Dermis blood vessel endothelial cell (primary cell): ENCODE measurements around the gene EPHB3. TPM values are rescaled to one million over a fixed set of nuclear protein-coding genes. Genes with fewer than 3 reads are reported as not detected.

Source experiments
- DNase-seq: peaks from one replicate; pipeline ENCODE4 v3.0.0; 2010
- total RNA-seq: library from RNA; depleted of rRNA; stranded (reverse); fragments of >200 nt; gene quantifications from 2 replicates; pipeline ENCODE4 v1.2.3, GENCODE V29; 2014

The EPHB3 gene
- total RNA-seq, 1 donor from 2014 or later, result under 0.01 TPM

DNA sequence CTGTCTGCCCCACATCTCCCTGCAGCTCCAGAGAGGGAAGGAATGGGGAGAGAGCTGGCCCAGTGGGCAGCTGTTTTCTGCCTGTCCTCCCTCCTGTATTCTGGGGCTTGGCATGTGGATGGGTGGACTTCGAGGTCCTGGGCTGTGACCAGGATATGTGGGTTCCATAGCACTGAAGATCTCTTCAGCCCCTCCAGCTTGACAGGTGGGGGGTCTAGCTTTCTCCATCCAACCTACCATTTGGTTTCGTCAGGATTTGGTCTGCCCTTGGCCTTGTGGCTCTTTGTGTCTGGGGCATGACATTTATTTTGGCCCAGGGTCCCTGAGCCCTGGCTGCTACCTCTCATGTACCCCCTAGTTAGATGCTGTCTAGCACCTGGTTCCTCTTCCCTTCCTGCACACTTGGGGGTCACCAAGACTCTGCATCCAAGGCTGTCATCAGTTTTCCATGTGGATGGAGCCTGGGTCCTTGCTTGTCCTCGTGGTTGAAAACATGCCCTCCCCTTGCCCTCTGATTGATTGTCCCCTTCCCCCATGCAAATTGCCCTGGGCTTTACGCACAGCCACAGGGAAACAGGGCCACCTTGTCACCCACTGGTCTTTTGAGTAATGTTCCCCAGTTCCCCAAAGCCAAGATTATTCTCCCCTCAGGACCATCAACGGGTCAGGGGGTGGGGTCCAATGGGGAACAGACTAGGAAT lies 3.2 kb downstream of the EPHB3 start:
- no peak for DNase-seq

DNA sequence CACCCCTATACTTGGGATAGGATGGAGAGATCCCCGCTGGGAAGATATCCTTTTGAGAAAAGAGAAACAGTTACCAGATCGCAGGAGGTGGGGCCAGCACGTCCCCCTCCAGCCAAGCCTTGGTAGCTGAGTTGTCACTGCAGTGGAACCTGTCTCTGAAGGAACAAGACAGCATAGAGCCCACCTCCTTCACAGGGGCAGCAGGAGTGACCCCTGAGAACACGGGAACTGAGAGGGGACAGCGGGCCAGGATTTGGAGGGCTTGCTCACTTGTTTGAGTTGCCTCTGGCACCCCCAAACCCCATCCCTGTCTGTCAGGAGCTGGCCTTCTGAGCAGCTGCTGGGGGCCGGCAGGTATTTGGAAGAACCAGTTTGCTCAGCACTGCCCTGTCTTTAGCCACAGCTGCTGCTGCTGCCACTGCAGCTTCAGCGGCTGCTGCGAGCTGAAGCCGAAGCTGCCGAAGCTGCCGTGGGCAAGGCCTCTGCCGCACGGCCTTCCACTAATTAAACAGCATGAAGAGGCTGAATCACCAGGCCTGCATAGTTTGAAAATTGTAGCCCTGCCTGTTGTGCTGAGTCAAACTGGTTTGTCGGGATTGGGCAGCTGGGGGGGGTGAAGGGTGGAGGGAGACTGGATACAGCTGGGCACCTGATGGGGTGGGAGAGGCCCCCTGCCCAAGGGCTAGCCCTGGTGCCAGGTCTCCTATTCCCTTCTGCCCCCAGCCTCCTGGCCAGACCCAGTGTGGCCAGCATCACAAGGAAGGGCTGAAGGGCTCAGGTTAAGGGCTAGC lies 4.0 kb downstream of the EPHB3 start:
- DNase-seq, result no peak

DNA sequence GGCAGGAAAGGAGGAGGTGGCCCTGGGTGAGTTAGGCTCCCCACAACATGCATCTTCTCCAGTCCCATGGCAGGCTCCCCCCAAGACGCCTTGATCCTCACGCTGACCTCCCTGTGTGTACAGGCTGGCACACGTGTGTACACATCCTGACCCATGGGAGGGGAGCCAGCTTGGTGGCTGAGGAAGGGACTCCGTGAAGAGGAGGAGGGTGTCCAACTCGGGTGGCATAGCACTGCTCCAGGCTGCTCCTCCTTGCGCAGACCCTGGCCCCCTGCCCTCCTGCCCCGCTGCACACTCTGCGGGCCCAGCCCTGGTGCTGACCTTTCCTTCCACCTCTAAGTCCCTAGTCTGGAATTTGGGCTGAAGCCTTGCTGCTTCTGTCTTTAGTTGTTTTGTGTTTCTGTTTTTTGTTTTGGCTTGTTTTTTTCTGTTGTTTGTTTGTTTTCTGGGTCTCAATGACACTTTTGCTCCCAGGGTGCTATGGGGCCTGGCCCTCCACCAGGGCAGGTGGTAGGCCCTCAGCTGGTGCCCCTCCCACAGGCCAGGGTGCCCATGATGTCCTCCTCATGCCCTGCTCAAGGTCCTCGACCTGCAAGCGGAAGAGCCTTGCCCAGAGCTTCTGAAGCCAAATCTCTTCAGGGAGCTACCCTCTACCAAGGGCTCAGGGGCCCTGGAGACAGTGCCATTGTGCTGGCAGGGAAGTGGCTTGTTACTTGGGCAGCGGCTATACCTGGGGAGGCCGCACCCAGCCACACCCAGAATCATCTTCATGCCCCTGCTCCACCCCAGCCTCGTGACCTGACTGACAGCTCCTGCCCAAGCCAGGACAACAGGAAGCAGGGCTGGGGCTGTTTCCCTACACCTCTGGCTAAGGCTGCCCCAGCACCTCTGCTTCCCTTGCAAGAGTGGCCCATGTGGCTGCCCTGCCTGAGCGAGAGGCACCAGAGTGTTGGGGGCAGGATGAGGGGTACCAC lies 5.1 kb downstream of the EPHB3 start:
- no peak for DNase-seq

DNA sequence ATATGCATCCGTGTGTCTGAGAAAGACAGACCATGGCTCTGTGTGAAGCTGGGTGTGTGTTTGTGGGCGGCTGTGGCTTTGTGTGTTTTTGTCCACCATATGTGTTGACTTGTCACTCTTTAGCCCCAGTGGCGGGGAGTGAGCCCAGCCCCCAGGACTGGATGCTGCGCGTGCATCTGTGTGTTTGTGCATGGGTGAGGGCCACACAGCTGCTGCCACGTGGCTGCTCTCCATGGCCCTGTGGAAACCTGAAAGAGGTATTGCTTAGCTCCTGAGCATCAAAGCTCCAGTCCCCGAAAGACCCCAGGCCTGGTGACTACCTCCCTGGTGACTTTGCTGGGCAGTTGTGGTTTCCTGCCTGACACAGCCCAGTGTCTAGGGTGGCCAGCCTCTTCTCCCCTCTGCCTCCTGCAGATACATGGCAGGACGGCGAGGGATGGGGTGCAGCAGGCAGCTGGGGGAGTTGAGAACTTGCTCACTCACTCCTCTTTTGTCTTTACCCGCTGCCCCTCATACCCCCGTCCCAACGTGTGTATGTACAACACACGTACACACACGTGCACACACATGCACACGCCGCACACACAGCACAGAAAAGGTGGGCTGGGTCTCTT lies 6.5 kb downstream of the EPHB3 start:
- no peak for DNase-seq

DNA sequence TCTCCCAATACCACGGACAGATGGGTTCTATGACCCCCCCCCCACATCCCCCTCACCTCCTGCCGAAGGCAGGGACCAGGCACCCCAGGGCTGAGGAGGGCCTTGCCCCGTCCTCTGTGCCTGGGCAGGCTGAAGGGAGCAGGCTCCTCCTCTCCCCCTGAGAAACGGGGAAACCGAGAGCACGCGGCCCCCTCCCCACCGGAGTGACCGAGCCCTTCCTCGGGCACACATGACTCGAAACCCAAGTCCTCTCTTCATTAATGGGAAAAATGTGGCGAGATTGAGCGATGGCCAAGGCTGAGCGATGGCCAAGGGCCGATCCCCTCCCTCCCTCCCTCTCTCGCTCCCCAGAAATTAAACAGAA lies 7.0 kb downstream of the EPHB3 start:
- DNase-seq, result no peak

DNA sequence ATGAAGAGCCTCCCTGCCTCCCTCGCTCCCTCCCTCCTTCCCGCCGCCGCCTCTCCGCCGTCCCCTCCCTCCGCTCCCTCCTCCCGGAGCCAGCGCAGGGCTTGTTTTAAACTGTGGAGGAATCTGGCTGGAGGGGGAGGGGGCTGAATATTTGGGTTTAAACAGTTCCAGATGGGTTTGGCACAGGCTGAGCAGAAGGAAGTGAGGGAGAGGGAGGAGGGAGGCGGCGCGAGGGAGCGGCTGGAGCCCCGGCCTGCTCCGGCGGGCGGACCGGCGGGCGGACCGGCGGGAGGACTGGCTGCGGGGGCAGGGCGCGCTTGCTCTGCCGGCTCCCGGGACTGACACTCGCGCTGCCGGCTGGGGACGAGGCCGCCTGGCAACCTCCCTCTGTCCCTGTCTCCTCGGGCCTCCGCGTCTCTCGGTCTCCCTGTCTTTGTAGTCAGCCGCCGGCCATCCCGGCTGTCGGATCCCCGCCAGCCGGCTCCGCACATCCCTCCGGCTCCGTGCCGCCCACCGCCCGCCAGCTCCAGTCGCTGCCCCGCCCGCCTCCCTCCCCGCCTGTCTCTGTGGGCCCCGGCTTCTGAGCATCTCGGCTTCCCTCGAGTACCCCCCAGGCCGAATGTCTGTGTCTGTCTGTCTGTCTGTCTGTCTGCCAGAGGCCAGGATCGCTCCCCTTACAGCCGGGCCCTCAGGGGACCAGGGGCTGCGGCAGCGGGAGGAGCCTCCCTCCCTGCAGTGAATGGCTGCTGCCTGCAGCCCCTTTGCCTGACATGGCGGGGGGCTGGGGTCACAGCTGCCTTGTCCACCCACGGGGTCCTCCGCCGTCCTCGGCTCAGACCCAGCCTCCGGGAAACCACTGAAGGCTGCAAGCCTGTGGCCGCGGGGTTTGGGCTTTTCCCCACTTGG lies 7.6 kb downstream of the EPHB3 start:
- DNase-seq, result peak; percentile 19

DNA sequence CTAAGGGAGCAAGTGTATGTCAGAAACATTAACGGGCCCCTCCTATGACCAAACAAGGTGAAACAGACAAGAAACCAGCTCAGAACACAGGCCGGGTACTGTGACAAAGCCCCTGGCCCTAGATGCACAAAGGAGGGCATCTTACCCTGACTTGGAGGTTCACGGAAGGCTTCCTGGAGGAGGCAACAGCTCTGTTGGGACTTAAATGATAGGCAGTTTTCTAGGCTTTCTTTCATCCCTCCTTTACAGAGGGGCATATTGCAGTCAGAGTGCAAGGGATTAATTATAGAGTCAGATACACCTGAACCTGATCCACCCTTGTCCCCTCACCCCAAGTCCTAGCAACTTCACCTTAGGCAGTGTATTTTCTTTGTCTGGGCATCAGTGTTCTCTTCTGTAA lies 8.4 kb downstream of the EPHB3 start:
- DNase-seq, result no peak

DNA sequence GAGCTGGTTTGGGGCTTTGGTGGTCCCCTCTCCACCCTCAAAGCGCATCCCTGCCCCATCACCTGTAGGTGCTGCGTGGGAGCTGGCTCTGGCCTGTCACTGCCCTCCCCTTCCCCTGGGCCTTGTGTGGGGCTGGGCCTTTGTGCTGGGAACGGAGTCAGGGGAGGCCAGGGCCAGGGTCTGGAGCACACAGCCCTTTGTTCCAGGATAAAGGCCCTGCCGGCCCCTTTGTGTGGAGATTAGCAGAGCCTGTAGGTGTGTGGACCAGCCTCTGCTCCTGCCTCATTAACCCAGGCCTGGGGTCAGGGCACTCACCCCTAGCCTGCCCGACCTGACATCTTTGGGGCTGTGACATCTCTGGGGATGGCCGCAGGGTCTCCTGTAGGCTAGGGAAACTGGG lies 8.9 kb downstream of the EPHB3 start:
- DNase-seq, result no peak

DNA sequence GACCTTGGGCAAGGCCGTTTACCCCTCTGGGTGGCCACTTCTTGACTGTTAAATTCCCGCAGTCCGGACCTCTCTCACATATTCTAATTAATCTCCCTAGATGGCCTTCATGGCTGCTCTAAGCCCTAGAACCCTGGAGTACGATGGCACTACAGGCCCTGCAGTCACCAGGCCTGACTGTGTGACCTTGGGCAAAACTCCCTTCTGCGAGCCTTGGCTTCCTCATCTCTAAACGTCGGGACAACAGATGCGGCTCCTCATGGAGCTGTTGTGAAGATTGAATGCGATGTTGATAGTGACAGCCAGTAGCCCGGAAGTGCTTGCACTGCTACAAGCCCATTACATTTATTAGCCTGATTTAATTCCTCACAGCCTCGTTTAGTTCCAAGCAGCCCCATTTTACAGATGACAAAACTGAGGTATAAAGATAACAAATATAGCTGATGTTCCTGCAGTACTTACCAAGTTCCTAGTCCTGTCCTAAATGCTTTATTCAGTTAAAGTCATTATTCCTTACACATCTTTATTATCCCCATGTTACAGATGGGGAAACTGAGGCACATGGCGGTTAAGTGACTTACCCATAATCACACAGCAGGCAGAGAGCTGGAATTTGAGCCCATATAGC lies 10.3 kb downstream of the EPHB3 start:
- no peak for DNase-seq

DNA sequence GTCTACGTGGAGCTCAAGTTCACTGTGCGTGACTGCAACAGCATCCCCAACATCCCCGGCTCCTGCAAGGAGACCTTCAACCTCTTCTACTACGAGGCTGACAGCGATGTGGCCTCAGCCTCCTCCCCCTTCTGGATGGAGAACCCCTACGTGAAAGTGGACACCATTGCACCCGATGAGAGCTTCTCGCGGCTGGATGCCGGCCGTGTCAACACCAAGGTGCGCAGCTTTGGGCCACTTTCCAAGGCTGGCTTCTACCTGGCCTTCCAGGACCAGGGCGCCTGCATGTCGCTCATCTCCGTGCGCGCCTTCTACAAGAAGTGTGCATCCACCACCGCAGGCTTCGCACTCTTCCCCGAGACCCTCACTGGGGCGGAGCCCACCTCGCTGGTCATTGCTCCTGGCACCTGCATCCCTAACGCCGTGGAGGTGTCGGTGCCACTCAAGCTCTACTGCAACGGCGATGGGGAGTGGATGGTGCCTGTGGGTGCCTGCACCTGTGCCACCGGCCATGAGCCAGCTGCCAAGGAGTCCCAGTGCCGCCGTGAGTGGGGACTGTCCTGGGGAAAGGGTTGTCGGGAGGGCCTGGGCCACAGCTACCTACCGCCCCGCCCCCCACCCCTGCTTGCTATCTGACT lies 11.2 kb downstream of the EPHB3 start:
- no peak for DNase-seq

DNA sequence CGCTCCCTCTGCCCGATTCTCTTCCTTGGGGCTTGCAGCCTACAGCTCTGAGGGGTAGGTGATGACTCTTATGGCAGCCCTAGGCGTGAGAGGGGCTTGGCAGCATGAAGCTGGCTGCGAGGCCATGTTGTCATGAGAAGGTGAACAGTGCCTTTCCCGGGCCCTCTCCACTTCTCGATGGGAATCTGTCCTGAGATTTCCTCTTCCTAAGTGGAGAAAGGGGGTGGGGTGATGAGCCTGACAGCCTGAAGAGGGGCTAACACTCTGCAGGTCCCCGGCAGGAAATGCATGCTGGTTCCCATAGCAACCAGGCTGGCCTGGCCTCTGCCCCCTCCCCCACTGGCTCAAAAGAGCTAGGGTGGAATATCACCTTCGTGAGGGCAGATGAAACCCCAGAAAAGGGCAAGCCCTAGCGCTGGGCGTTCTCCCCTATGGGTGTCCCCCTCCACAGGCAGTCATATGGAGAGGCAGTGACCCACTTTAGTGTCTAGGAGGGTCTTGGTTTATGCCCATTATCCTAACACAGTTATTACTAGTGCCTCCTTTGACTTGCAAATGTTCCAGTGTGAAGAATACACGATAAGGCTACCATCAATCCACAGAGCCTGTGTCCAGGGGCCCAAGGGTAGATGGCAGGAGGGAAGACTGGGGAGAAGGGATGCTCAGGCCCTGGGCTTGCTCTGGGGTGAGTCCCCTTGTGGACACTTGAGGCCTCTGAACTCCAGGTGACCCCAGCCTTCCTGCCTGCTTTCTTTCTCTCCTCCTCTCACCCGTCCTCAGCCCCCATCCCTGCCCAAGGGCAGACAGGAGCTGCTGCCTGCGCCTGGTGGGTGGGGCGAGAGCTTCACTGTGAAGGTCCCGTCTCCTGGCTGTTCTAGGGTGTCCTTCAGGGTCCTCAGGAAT lies 13.2 kb downstream of the EPHB3 start:
- no peak for DNase-seq

DNA sequence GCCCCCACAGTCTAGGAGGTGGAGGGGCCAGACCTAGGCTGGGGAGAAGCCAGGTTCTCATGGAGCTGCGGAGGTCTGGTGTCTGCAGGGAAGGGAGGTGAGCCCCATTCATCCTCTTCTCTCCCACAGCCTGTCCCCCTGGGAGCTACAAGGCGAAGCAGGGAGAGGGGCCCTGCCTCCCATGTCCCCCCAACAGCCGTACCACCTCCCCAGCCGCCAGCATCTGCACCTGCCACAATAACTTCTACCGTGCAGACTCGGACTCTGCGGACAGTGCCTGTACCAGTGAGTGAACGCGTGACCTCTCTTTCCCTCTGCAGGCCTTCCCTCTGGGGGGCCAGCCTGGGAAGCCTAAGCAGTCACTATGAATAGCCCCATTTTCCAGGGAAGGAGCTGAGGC lies 14.1 kb downstream of the EPHB3 start:
- no peak for DNase-seq

DNA sequence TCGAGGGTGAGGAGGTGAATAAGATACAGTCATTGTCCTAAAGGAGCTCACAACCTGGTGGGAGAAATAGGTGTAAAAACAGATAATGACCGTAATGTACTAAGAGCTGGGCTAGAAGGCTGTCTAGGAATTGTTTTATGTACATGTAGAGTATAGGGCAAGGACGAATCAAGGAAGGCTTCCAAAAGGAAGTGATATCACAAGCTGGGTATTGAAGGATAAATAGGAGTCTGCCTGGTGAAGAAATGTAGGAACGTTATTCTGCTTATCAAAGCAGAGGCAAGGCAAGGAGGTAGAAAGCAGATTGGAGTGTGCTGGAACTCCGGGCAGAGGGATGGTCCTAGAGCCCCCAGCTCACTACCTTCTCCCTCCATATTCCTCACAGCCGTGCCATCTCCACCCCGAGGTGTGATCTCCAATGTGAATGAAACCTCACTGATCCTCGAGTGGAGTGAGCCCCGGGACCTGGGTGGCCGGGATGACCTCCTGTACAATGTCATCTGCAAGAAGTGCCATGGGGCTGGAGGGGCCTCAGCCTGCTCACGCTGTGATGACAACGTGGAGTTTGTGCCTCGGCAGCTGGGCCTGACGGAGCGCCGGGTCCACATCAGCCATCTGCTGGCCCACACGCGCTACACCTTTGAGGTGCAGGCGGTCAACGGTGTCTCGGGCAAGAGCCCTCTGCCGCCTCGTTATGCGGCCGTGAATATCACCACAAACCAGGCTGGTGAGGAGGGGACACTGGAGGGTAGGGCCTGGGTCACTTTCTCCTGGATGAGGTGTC lies 15.1 kb downstream of the EPHB3 start:
- no peak for DNase-seq

DNA sequence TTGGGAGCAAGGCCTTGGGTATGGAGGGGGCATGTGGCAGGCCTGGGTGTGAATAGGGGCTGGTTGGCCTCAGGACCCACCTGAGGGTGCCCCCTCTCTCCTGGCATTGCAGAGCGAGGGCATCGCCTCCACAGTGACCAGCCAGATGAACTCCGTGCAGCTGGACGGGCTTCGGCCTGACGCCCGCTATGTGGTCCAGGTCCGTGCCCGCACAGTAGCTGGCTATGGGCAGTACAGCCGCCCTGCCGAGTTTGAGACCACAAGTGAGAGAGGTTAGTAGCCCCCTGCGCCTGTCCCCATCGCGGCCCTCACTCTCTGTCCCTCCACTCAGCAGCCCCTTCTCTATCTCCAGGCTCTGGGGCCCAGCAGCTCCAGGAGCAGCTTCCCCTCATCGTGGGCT lies 16.0 kb downstream of the EPHB3 start:
- no peak for DNase-seq

DNA sequence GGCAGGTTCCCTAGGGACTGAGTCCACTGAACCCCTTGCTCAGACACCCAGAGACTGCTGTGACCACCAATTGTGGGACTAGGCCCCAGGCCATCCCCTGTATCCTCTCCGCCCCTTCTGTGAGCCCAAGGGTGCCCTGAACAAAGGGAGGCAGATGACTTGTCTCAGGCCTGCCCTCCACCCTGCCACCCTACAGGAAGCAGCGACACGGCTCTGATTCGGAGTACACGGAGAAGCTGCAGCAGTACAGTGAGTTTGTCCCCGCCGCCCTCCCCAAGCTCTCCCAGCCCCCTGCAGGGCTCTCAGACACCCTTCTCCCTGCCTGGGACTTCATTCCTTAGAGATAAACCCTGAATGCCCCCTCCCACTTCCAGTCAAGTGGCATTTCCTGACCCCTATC lies 16.6 kb downstream of the EPHB3 start:
- no peak for DNase-seq

DNA sequence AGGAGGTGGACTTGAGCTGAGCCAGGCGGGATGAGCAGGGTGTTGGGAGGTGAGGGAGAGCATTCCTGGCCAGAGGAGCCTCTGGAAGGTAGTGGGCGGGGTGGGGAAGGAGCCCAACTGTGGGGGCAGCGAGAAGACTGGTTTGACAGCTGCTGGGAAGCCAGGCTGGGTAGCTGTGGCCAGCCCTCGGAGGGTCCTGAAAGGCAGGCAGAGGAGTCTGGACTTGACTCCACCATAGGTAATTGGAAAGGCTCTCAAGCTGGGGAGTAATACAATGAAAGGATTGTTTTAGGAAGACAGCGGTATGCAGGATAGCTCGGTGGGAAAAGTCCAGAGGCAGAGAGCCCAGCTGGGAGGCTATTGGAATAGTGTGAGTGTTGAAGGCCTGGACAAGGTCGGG lies 17.2 kb downstream of the EPHB3 start:
- DNase-seq, result no peak

DNA sequence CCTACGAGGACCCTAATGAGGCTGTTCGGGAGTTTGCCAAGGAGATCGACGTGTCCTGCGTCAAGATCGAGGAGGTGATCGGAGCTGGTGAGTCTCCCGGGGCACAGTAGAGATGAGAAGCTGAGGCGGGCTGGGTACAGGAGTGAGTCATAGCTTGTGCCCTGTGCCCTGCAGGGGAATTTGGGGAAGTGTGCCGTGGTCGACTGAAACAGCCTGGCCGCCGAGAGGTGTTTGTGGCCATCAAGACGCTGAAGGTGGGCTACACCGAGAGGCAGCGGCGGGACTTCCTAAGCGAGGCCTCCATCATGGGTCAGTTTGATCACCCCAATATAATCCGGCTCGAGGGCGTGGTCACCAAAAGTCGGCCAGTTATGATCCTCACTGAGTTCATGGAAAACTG lies 17.9 kb downstream of the EPHB3 start:
- DNase-seq, result no peak

DNA sequence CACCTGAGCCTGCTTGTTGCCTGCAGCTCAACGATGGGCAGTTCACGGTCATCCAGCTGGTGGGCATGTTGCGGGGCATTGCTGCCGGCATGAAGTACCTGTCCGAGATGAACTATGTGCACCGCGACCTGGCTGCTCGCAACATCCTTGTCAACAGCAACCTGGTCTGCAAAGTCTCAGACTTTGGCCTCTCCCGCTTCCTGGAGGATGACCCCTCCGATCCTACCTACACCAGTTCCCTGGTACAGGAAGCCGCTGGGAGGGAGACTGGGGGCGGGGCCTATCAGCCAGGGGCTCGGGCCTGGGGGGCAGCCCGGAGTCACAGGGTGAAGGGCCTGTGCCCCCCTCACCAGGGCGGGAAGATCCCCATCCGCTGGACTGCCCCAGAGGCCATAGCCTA lies 18.8 kb downstream of the EPHB3 start:
- DNase-seq, result no peak

DNA sequence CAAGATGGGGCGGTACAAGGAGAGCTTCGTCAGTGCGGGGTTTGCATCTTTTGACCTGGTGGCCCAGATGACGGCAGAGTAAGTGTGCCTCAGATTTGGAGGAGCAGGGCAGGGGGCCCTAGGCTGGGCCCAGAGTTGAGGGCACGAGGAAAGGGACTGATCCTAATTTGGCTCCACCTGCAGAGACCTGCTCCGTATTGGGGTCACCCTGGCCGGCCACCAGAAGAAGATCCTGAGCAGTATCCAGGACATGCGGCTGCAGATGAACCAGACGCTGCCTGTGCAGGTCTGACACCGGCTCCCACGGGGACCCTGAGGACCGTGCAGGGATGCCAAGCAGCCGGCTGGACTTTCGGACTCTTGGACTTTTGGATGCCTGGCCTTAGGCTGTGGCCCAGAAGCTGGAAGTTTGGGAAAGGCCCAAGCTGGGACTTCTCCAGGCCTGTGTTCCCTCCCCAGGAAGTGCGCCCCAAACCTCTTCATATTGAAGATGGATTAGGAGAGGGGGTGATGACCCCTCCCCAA lies 19.8 kb downstream of the EPHB3 start:
- no peak for DNase-seq
